Spleen (tissue), 11 donors: ENCODE data around the gene CXXC5. TPM values are rescaled to one million over a fixed set of nuclear protein-coding genes. Genes with fewer than 3 reads are reported as not detected.

ENCODE experiments used
- DNase-seq: peaks from one replicate; pipeline ENCODE4 v3.0.0-alpha.2; 2020
- H3K27ac ChIP-seq, 8 donors: fragments of 200-600 bp; sonication (generic) in 7 of 8; 1 replicate in 4 of 8; 2 replicates in 4 of 8; pipeline versions ENCODE4 v1.5.0 to v1.8.0; 2016 to 2021; ENCODE audit warnings: inconsistent platforms in 4 of 8, mild to moderate bottlenecking in 4 of 8, moderate library complexity in 1 of 8
- H3K27me3 ChIP-seq, 7 donors: fragments of 200-600 bp; sonication (generic) in 6 of 7; replicated peaks in 1 of 7; 1 replicate in 4 of 7; 2 replicates in 3 of 7; pipeline versions ENCODE4 v1.5.0 to v1.8.0; 2016 to 2021; ENCODE audit warnings: inconsistent platforms in 3 of 7, mild to moderate bottlenecking in 1 of 7
- H3K36me3 ChIP-seq, 6 donors: fragments of 200-600 bp; sonication (generic) in 5 of 6; 1 replicate in 4 of 6; 2 replicates in 2 of 6; pipeline versions ENCODE4 v1.5.0 to v1.8.0; 2016 to 2021; ENCODE audit warnings: inconsistent platforms in 2 of 6
- H3K4me1 ChIP-seq, 6 donors: fragments of 200-600 bp; sonication (generic) in 5 of 6; 1 replicate in 3 of 6; 2 replicates in 3 of 6; pipeline versions ENCODE4 v1.5.0 to v1.8.0; 2016 to 2021; ENCODE audit warnings: inconsistent platforms in 3 of 6
- H3K4me3 ChIP-seq, 8 donors: fragments of 200-600 bp; sonication (generic) in 7 of 8; 1 replicate in 4 of 8; 2 replicates in 4 of 8; pipeline versions ENCODE4 v1.5.0 to v1.8.0; 2016 to 2021; ENCODE audit warnings: inconsistent platforms in 4 of 8, mild to moderate bottlenecking in 4 of 8, moderate library complexity in 2 of 8
- H3K9me3 ChIP-seq, 8 donors: fragments of 200-600 bp; sonication (generic) in 7 of 8; 1 replicate in 4 of 8; 2 replicates in 4 of 8; pipeline versions ENCODE4 v1.5.0 to v1.8.0; 2016 to 2021; ENCODE audit warnings: inconsistent platforms in 4 of 8
- CTCF ChIP-seq, 11 experiments: fragments of 200-600 bp in 7 of 11; fragments of 450-650 bp in 4 of 11; sonication (generic) in 4 of 11; IDR thresholded peaks in 8 of 11; conservative IDR thresholded peaks in 3 of 11; 1 replicate in 7 of 11; 2 replicates in 4 of 11; pipeline versions ENCODE4 v1.4.0 to v1.8.0; 2016 to 2021; ENCODE audit warnings: antibody characterized with exemption in 11 of 11, inconsistent platforms in 4 of 11, mild to moderate bottlenecking in 1 of 11
- POLR2A ChIP-seq, 3 donors: fragments of 450-650 bp; IDR thresholded peaks; one replicate each; pipeline ENCODE4 v1.5.1; 2017; ENCODE audit warnings: antibody characterized with exemption in 3 of 3, mild to moderate bottlenecking in 1 of 3
- POLR2AphosphoS5 ChIP-seq, 3 donors: sonication (generic); formaldehyde crosslinking; IDR thresholded peaks; one replicate each; pipeline ENCODE4 v1.5.1; 2017; ENCODE audit warnings: antibody characterized with exemption in 3 of 3
- WGBS, 5 donors: extraction: QIAGEN DNeasy Blood & Tissue Kit in 3 of 5; methylation state at CpG; one replicate each; pipeline versions ENCODE4 v1.1.5 to v1.1.7; 2013 to 2018; 5-methylcytosine and 5-hydroxymethylcytosine counted together
- intact Hi-C: fragments of 100-400 bp; cut with DNase I; formaldehyde crosslinking; loops from one replicate; pipeline ENCODE4 v1.15.0; 2023; ENCODE audit warnings: low total_unique reads
- polyA plus RNA-seq, 3 donors: library from polyadenylated mRNA; stranded (reverse); fragments of 200-250 nt; gene quantifications; one replicate each; pipeline ENCODE4 v1.2.1, GENCODE V29; 2013
- total RNA-seq, 7 donors: library from RNA; depleted of rRNA in 3 of 7; stranded (reverse); fragments of >200 nt in 3 of 7; fragmentation: NEBNext Ultra II Directional in 4 of 7; extraction: Animal tissue kit (Norgen Biotek cat#: 25700) in 4 of 7; gene quantifications; one replicate each; pipeline versions ENCODE4 v1.1.0 to v1.2.1, GENCODE V29; 2016 to 2021
- donor health status: healthy with polysubstance abuse.
- donor health status: DM: no; HTN: no; CAD: no; lungs with moderate emphysema.
- donor health status: DM: no; HTN: no; CAD: no.
- donor health status: Bipolar disorder and iron deficiency.
- donor health status: healthy.
- donor health status: DM: no; HTN: no; CAD: no.
- donor health status: DM: yes; HTN: yes; CAD: no.

CXXC5 gene
- total and polyA plus RNA-seq, 10 donors, result 46.4 to 69.5 (median 62.0) TPM

- Histone ChIP-seq H3K36me3 (no peaks in the 10 kb centered on the region), H3K4me1 (peaks cover 31 to 99% (median 65%) of the 10 kb centered on the region in 6 donors), H3K27me3 (peaks cover 0 to 54% (median 6%) of the 10 kb centered on the region in 7 donors), H3K27ac (peak overlapping the region in 7 of 8 donors; percentile 87 to 95 (median 92)), H3K4me3 (peak overlapping the region; percentile 63 to 98 (median 94)), H3K9me3 (no peaks in the 10 kb centered on the region)
- DNase-seq, result no peak
- intact Hi-C loops, result no loop called here
- 16 to 21% (median 18%) methylated on average over 32 to 46 of the region's 46 CpGs for WGBS, 5 donors
- TF ChIP-seq CTCF (IDR thresholded peaks at IDR 0.05 in 8 of 11, conservative IDR thresholded peaks at IDR 0.05 in 3 of 11) (no peak), POLR2A (IDR thresholded peaks at IDR 0.05) (no peak), POLR2AphosphoS5 (IDR thresholded peaks at IDR 0.05) (no peak)
Measured at GRCh38 chr5:139647506-139648204, 494 bp upstream of the CXXC5 start.

DNA sequence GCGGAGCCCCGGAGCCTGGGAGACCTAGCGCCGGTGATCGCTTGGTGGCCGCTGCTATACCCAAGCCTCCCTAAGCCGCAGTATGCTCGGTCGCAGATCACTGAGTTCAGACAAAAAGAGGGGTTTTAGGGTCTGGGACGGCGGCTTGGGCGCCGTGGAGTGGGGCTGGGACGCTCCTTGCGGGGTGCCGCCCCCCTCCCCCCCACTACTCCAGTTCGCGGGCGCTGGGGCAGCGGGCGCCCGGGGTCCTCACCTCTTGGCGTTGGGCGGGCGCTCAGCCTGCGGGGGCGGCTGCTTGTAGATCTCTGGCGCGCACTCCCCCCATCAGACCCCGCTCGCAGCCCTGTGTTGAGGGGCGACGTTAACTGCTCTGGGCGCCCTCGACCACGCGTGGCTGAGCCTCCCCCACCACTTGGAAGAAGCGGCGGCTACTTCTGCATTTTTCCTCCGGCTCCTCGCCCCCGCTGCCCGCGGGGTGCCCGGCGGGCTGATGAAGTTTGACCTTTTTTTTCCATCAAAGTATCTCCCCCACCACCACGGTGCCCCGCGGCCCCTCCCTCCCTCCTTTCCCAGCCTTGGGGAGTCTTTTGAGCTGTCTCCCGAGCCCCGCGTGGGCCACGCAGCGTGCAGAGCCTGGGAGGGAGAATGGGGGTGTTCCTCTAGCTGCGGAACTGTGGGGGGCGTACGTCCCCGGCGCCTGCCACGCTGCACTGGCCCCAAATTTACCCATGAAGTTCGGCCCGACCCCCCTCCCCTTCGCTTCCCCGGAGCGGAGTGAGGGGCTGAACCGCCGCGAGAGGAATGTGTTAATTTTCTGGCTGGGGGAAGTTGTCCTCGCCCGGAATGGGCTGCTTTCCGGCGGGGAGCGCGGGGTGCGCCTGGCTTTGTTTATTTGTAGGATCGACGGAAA, 1.2 kb downstream of the CXXC5 start:
- intact Hi-C loops, result no loop called here
- 0 to 1% (median 1%) methylated on average over 37 to 77 of the region's 77 CpGs for WGBS, 5 donors
- Histone ChIP-seq H3K9me3 (no peaks in the 10 kb centered on the region), H3K4me3 (peak overlapping the region; percentile 63 to 98 (median 94)), H3K36me3 (no peaks in the 10 kb centered on the region), H3K27me3 (peaks cover 0 to 54% (median 6%) of the 10 kb centered on the region in 7 donors), H3K27ac (peak overlapping the region; percentile 87 to 95 (median 92)), H3K4me1 (peaks cover 48 to 100% (median 78%) of the 10 kb centered on the region in 6 donors)
- DNase-seq, result peak; percentile 88
- TF ChIP-seq CTCF (IDR thresholded peaks at IDR 0.05 in 8 of 11, conservative IDR thresholded peaks at IDR 0.05 in 3 of 11), result no peak
- TF ChIP-seq POLR2AphosphoS5 (IDR thresholded peaks at IDR 0.05), result peak in 2 of 3 donors; percentile 40 to 60

GRCh38 chr5:139650031-139650688, 2.0 kb downstream of the CXXC5 start:
- intact Hi-C loops, result no loop called here
- H3K9me3 ChIP-seq, result no peaks in the 10 kb centered on the region
- 0 to 2% (median 1%) methylated on average over 17 to 48 of the region's 48 CpGs for WGBS, 5 donors

More at GRCh38 chr5:139650031-139650688, 2.0 kb downstream of the CXXC5 start:
- Histone ChIP-seq H3K36me3 (no peaks in the 10 kb centered on the region), H3K4me1 (peaks cover 52 to 100% (median 85%) of the 10 kb centered on the region in 6 donors), H3K4me3 (peak overlapping the region; percentile 63 to 98 (median 94)), H3K27me3 (peaks cover 0 to 54% (median 6%) of the 10 kb centered on the region in 7 donors), H3K27ac (peak overlapping the region; percentile 87 to 95 (median 92))
- DNase-seq, result peak; percentile 88
- TF ChIP-seq CTCF (IDR thresholded peaks at IDR 0.05 in 8 of 11, conservative IDR thresholded peaks at IDR 0.05 in 3 of 11) (peak in 8 of 11 experiments; percentile 22 to 61 (median 46)), POLR2A (IDR thresholded peaks at IDR 0.05) (no peak), POLR2AphosphoS5 (IDR thresholded peaks at IDR 0.05) (peak in 1 of 3 donors; percentile 48)
